PFSK-1 (cell line): ENCODE data around the gene NUP214.

ENCODE experiments used
- FOXP2 ChIP-seq: optimal IDR thresholded peaks from 2 replicates; pipeline ENCODE3; 2011; ENCODE audit warnings: borderline replicate concordance, control low read depth, inconsistent platforms; ENCODE audit not compliant: insufficient read depth; ENCODE audit errors: extremely low read length, extremely low read depth
- POLR2AphosphoS5 ChIP-seq: IDR thresholded peaks from 2 replicates; pipeline ENCODE4 v1.6.1; 2012; ENCODE audit warnings: low read depth, mild to moderate bottlenecking, control low read depth, low read length, moderate library complexity
- SIN3A ChIP-seq: IDR thresholded peaks from 2 replicates; pipeline ENCODE4 v1.6.1; 2012; ENCODE audit warnings: mild to moderate bottlenecking, low read length, moderate library complexity, borderline replicate concordance; ENCODE audit not compliant: insufficient read depth

DNA sequence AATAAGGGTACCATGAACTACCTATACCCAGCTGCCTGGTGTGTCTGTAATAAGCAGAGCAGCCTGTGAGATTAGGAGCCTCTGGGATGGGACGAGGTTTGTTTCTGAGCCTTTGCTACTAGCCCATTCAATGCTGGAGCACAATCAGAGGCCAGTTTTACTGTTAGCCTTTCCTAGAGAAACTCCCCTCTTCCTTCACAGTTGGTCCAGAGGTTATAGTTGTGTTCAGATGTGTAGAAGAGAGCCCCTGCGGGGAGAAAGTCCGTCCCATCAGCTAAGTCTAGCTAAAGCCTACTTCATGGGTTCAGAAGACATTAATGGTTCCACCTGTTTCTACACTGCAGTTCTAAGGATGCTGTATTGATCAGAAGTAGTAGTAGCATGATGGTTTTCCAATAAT lies 16.8 kb downstream of the NUP214 start:
- TF ChIP-seq SIN3A (no peak), POLR2AphosphoS5 (no peak), FOXP2 (no peak)
